Renal pelvis (tissue), 3 donors: ENCODE results near the gene PTDSS2. TPM values are rescaled to one million over a fixed set of nuclear protein-coding genes. Genes with fewer than 3 reads are reported as not detected.

ENCODE experiments used
- polyA plus RNA-seq, 3 donors: library from polyadenylated mRNA; unstranded; fragments of 120-200 nt; gene quantifications; one replicate each; pipeline ENCODE4 v1.2.1, GENCODE V29; 2013; ENCODE audit not compliant: insufficient read length in 3 of 3

PTDSS2 gene
- polyA plus RNA-seq, 3 donors, result 40.0 to 44.9 (median 41.2) TPM

Other genes with a start within 250 kb of the PTDSS2 start
- gene BET1L, start 242.9 kb upstream of the PTDSS2 start, polyA plus RNA-seq, result 10 to 100 TPM; 46.2 to 51.5 (median 48.6) TPM
- 10 to 100 TPM; 82.3 to 91.5 (median 90.5) TPM for gene RIC8A, start 242.6 kb upstream of the PTDSS2 start, polyA plus RNA-seq
- gene SIRT3, start 213.9 kb upstream of the PTDSS2 start, polyA plus RNA-seq, result 10 to 100 TPM; 30.6 to 42.3 (median 38.4) TPM
- gene PSMD13, start 213.3 kb upstream of the PTDSS2 start, polyA plus RNA-seq, result 100 to 1,000 TPM; 123 to 167 (median 143) TPM
- gene NLRP6, start 171.9 kb upstream of the PTDSS2 start, polyA plus RNA-seq, result under 1 TPM; 0.40 to 0.86 (median 0.47) TPM
- 10 to 100 TPM; 21.5 to 27.7 (median 22.2) TPM for gene PGGHG, start 161.2 kb upstream of the PTDSS2 start, polyA plus RNA-seq
- gene IFITM5, start 150.8 kb upstream of the PTDSS2 start, polyA plus RNA-seq, result under 1 TPM; 0.23 to 0.87 (median 0.62) TPM
- gene IFITM2, start 142.5 kb upstream of the PTDSS2 start, polyA plus RNA-seq, result 100 to 1,000 TPM; 212 to 269 (median 215) TPM
- gene IFITM1, start 136.2 kb upstream of the PTDSS2 start, polyA plus RNA-seq, result 10 to 100 TPM; 32.2 to 44.9 (median 33.7) TPM
- 100 to 1,000 TPM; 359 to 402 (median 395) TPM for gene IFITM3, start 129.4 kb upstream of the PTDSS2 start, polyA plus RNA-seq
- gene B4GALNT4, start 80.8 kb upstream of the PTDSS2 start, polyA plus RNA-seq, result 10 to 100 TPM; 77.7 to 93.4 (median 87.2) TPM
- 1 to 10 TPM; 6.5 to 7.0 (median 6.7) TPM for gene PKP3, start 56.1 kb upstream of the PTDSS2 start, polyA plus RNA-seq
- 10 to 100 TPM; 49.6 to 61.7 (median 61.5) TPM for gene SIGIRR, start 35.3 kb upstream of the PTDSS2 start, polyA plus RNA-seq
- gene ANO9, start 8.3 kb upstream of the PTDSS2 start, polyA plus RNA-seq, result 10 to 100 TPM; 11.2 to 17.4 (median 14.2) TPM
- gene RNH1, start 57.0 kb downstream of the PTDSS2 start, polyA plus RNA-seq, result 100 to 1,000 TPM in 2 of 3 donors, 10 to 100 TPM in 1; 99.2 to 115 (median 110) TPM
- gene HRAS, start 85.3 kb downstream of the PTDSS2 start, polyA plus RNA-seq, result 10 to 100 TPM; 48.3 to 62.5 (median 56.2) TPM
- 1 to 10 TPM; 5.4 to 6.4 (median 5.5) TPM for gene LRRC56, start 87.2 kb downstream of the PTDSS2 start, polyA plus RNA-seq
- 1 to 10 TPM; 4.2 to 4.9 (median 4.6) TPM for gene LMNTD2, start 110.5 kb downstream of the PTDSS2 start, polyA plus RNA-seq
- gene RASSF7, start 110.7 kb downstream of the PTDSS2 start, polyA plus RNA-seq, result 10 to 100 TPM; 58.0 to 66.3 (median 64.5) TPM
- 10 to 100 TPM; 26.8 to 30.4 (median 28.3) TPM for gene PHRF1, start 126.2 kb downstream of the PTDSS2 start, polyA plus RNA-seq
- gene IRF7, start 165.7 kb downstream of the PTDSS2 start, polyA plus RNA-seq, result 10 to 100 TPM; 11.0 to 11.7 (median 11.2) TPM
- 10 to 100 TPM; 42.6 to 56.2 (median 47.7) TPM for gene CDHR5, start 174.7 kb downstream of the PTDSS2 start, polyA plus RNA-seq
- gene SCT, start 176.9 kb downstream of the PTDSS2 start, polyA plus RNA-seq, result 1 to 10 TPM in 2 of 3 donors, under 1 TPM in 1; 0.87 to 2.3 (median 2.3) TPM
- gene DRD4, start 187.0 kb downstream of the PTDSS2 start, polyA plus RNA-seq, result 1 to 10 TPM; 3.8 to 5.4 (median 4.2) TPM
- 10 to 100 TPM; 55.3 to 61.9 (median 55.6) TPM for gene DEAF1, start 244.9 kb downstream of the PTDSS2 start, polyA plus RNA-seq
- 10 to 100 TPM; 41.9 to 62.1 (median 59.9) TPM for gene TMEM80, start 245.5 kb downstream of the PTDSS2 start, polyA plus RNA-seq